GM12878 (cell line): ENCODE measurements around the gene DPP3. TPM values are rescaled to one million over a fixed set of nuclear protein-coding genes. Genes with fewer than 3 reads are reported as not detected.

Experiments
- ATAC-seq: fragments of 200-7000 bp; cut with Tn5 transposase; 3 replicates; pipeline ENCODE4 v1.9.1; 2020; ENCODE audit warnings: mild to moderate bottlenecking, moderate library complexity
- BruUV-seq: library from RNA; stranded (reverse); fragments of 400-500 nt; replicated peaks from 2 replicates; lab custom pipeline; 2021; lab: Mats Ljungman, UMichigan
- CTCF ChIA-PET: fragments of 300-600 bp; sonication (Branson Sonifier 250); formaldehyde crosslinking; extraction: SDS; loops from one replicate; lab custom pipeline; 2021; ENCODE audit warnings: inconsistent platforms; lab: Yijun Ruan, JAX
- POLR2A ChIA-PET: fragments of 350-600 bp; formaldehyde crosslinking; extraction: SDS; loops from one replicate; lab custom pipeline; 2021; ENCODE audit warnings: inconsistent platforms; lab: Charles Lee
- RAD21 ChIA-PET: fragments of 300-600 bp; sonication (Branson Sonifier 250); formaldehyde crosslinking; loops from one replicate; lab custom pipeline; 2023; ENCODE audit warnings: antibody characterized with exemption; ENCODE audit not compliant: unreplicated experiment; lab: Charles Lee
- SMC1A ChIA-PET: fragments of 300-600 bp; sonication (Branson Sonifier 250); formaldehyde crosslinking; loops from one replicate; lab custom pipeline; 2023; ENCODE audit not compliant: unreplicated experiment, uncharacterized antibody; lab: Charles Lee
- DNase-seq: peaks from one replicate; pipeline ENCODE4 v3.0.0-alpha.2; 2011; ENCODE audit warnings: low read depth, low spot score
- FAIRE-seq: peaks from 3 replicates; lab custom pipeline; 2011; peaks lifted over from hg19 to GRCh38; lab: Jason Lieb, UNC
- H2AFZ ChIP-seq: 2 replicates; pipeline ENCODE4 v1.6.0; 2011; ENCODE audit warnings: low read depth, low read length, control low read depth; ENCODE audit not compliant: control insufficient read depth
- H3K27ac ChIP-seq: 2 replicates; pipeline ENCODE4 v1.5.1; 2011; ENCODE audit warnings: control low read depth; ENCODE audit not compliant: control insufficient read depth, insufficient read depth
- H3K27me3 ChIP-seq, 2 experiments: replicated peaks in 1 of 2; 2 replicates each; pipeline versions ENCODE4 v1.6.0 to v1.6.1; 2011; ENCODE audit warnings: low read length in 1 of 2; ENCODE audit not compliant: control insufficient read depth in 2 of 2, insufficient read depth in 2 of 2
- H3K36me3 ChIP-seq, 2 experiments: 2 replicates each; pipeline ENCODE4 v1.5.1; 2011; ENCODE audit warnings: low read length in 1 of 2; ENCODE audit not compliant: control insufficient read depth in 2 of 2, insufficient read depth in 2 of 2
- H3K4me1 ChIP-seq: 2 replicates; pipeline ENCODE4 v1.6.1; 2011; ENCODE audit warnings: mild to moderate bottlenecking, low read length, moderate library complexity, mixed read lengths; ENCODE audit not compliant: control insufficient read depth, insufficient read depth
- H3K4me2 ChIP-seq: 2 replicates; pipeline ENCODE4 v1.6.0; 2011; ENCODE audit warnings: control low read depth; ENCODE audit not compliant: control insufficient read depth, insufficient read depth
- H3K4me3 ChIP-seq: fragments of 200-600 bp; sonication (generic); 2 replicates; pipeline ENCODE4 v1.5.1; 2016
- H3K79me2 ChIP-seq: 2 replicates; pipeline ENCODE4 v1.6.0; 2011; ENCODE audit warnings: low read length; ENCODE audit not compliant: control insufficient read depth, insufficient read depth
- H3K9ac ChIP-seq: 2 replicates; pipeline ENCODE4 v1.8.0; 2011; ENCODE audit warnings: low read length, control low read depth, mixed read lengths; ENCODE audit not compliant: control insufficient read depth, insufficient read depth
- H3K9me3 ChIP-seq: replicated peaks from 3 replicates; pipeline ENCODE4 v1.5.1; 2011; ENCODE audit warnings: mild to moderate bottlenecking, low read length; ENCODE audit not compliant: control insufficient read depth, insufficient read depth
- H4K20me1 ChIP-seq: 2 replicates; pipeline ENCODE4 v1.6.0; 2011; ENCODE audit not compliant: control insufficient read depth, insufficient read depth
- ASH2L ChIP-seq: fragments of 300-600, 200-600 bp; sonication (generic); IDR thresholded peaks from 2 replicates; pipeline ENCODE4 v1.6.1; 2017; ENCODE audit warnings: low read depth, mild to moderate bottlenecking, borderline replicate concordance
- ATF7 ChIP-seq: fragments of 450-650 bp; IDR thresholded peaks from 2 replicates; pipeline ENCODE4 v1.6.1; 2016; ENCODE audit warnings: low read depth, mild to moderate bottlenecking
- BHLHE40 ChIP-seq, 2 experiments: fragments of 450-650 bp in 1 of 2; IDR thresholded peaks; 2 replicates each; pipeline ENCODE4 v1.6.1; 2011 to 2017; ENCODE audit warnings: low read depth in 2 of 2, borderline replicate concordance in 1 of 2, improper control_type of control experiment in 1 of 2, low read length in 1 of 2, mild to moderate bottlenecking in 1 of 2
- CHD1 ChIP-seq: IDR thresholded peaks from 2 replicates; pipeline ENCODE4 v1.6.1; 2012; ENCODE audit warnings: low read depth, low read length, improper control_type of control experiment
- CREB1 ChIP-seq: IDR thresholded peaks from 2 replicates; pipeline ENCODE4 v1.6.1; 2012; ENCODE audit warnings: low read depth, mild to moderate bottlenecking, inconsistent platforms
- CREM ChIP-seq: IDR thresholded peaks from 2 replicates; pipeline ENCODE4 v1.6.1; 2014; ENCODE audit warnings: antibody characterized with exemption, low read depth
- E4F1 ChIP-seq: fragments of 450-650 bp; IDR thresholded peaks from 2 replicates; pipeline ENCODE4 v1.6.1; 2018; ENCODE audit warnings: borderline replicate concordance, mild to moderate bottlenecking; ENCODE audit not compliant: partially characterized antibody
- HCFC1 ChIP-seq: fragments of 150-350 bp; IDR thresholded peaks from 2 replicates; pipeline ENCODE4 v1.6.1; 2014; ENCODE audit warnings: low read length
- HSF1 ChIP-seq: fragments of 150-350 bp; IDR thresholded peaks from 2 replicates; pipeline ENCODE4 v1.6.1; 2014; ENCODE audit warnings: mild to moderate bottlenecking, low read depth, low read length
- IKZF2 ChIP-seq, 2 experiments: fragments of 450-650 bp; IDR thresholded peaks; 2 replicates each; pipeline ENCODE4 v1.6.1; 2017; ENCODE audit warnings: mild to moderate bottlenecking in 2 of 2, moderate library complexity in 2 of 2
- MEF2A ChIP-seq: IDR thresholded peaks from 2 replicates; pipeline ENCODE4 v1.6.1; 2011; ENCODE audit warnings: low read depth, mild to moderate bottlenecking, low read length, moderate library complexity; ENCODE audit not compliant: insufficient read depth
- NFIC ChIP-seq: IDR thresholded peaks from 2 replicates; pipeline ENCODE4 v1.6.1; 2012; ENCODE audit warnings: low read depth, mild to moderate bottlenecking, inconsistent platforms, low read length, moderate library complexity
- NKRF ChIP-seq: fragments of 450-650 bp; conservative IDR thresholded peaks from 2 replicates; pipeline ENCODE4 v1.6.1; 2017; ENCODE audit warnings: mild to moderate bottlenecking, moderate library complexity
- NR2C1 ChIP-seq: fragments of 450-650 bp; IDR thresholded peaks from 2 replicates; pipeline ENCODE4 v1.6.1; 2017; ENCODE audit warnings: antibody characterized with exemption, mild to moderate bottlenecking, moderate library complexity
- NR2F1 ChIP-seq: fragments of 450-650 bp; conservative IDR thresholded peaks from 2 replicates; pipeline ENCODE4 v1.6.1; 2017; ENCODE audit warnings: mild to moderate bottlenecking
- PAX8 ChIP-seq: fragments of 450-650 bp; IDR thresholded peaks from 2 replicates; pipeline ENCODE4 v1.6.1; 2017; ENCODE audit warnings: mild to moderate bottlenecking, moderate library complexity
- POLR2A ChIP-seq: IDR thresholded peaks from 2 replicates; pipeline ENCODE4 v1.6.1; 2011; ENCODE audit warnings: low read depth, mild to moderate bottlenecking, low read length
- RUNX3 ChIP-seq: IDR thresholded peaks from 2 replicates; pipeline ENCODE4 v1.6.1; 2012; ENCODE audit warnings: low read length, inconsistent platforms
- STAT3 ChIP-seq: IDR thresholded peaks from 2 replicates; pipeline ENCODE4 v1.6.1; 2011; ENCODE audit warnings: low read depth, low read length, improper control_type of control experiment
- TAF1 ChIP-seq: IDR thresholded peaks from 2 replicates; pipeline ENCODE4 v1.6.1; 2011; ENCODE audit warnings: mild to moderate bottlenecking, low read depth, low read length, borderline replicate concordance
- WGBS: methylation state at CpG from one replicate; pipeline ENCODE4 v1.1.6; 2016; ENCODE audit warnings: low lambda C conversion rate; ENCODE audit not compliant: insufficient replicate concordance, insufficient coverage; ENCODE audit errors: missing lambda C conversion rate; 5-methylcytosine and 5-hydroxymethylcytosine counted together
- in situ Hi-C: fragments of 300-500 bp; cut with MboI; formaldehyde crosslinking; loops from 9 replicates; pipeline ENCODE4 v1.14.3; 2018; ENCODE audit warnings: mixed read lengths
- intact Hi-C: fragments of 100-400 bp; cut with micrococcal nuclease; formaldehyde crosslinking; loops from one replicate; pipeline ENCODE4 v1.14.2; 2022; ENCODE audit not compliant: unreplicated experiment
- polyA plus RNA-seq, 11 experiments: library from polyadenylated mRNA; depleted of rRNA in 4 of 11; unstranded in 6 of 11; stranded (reverse) in 5 of 11; fragments of >200 nt; fragmentation: Nextera tagmentation in 4 of 11; fragmentation: Illumina TruSeq in 1 of 11; extraction: Ambion mirVana in 4 of 11; extraction: Trizol in 1 of 11; gene quantifications; 1 replicate in 1 of 11; 2 replicates in 10 of 11; pipeline versions ENCODE4 v1.2.1 to v1.2.3, GENCODE V29; 2011 to 2016; ENCODE audit warnings: inconsistent platforms in 2 of 11, missing spikeins in 2 of 11, low read depth in 1 of 11
- total RNA-seq, 4 experiments: library from RNA; depleted of rRNA in 3 of 4; stranded (reverse); fragments of >200 nt in 3 of 4; fragmentation: Illumina TruSeq in 1 of 4; extraction: Trizol in 1 of 4; gene quantifications; 2 replicates each; pipeline versions ENCODE4 v1.2.1 to v1.2.3, GENCODE V29; 2013 to 2021

The DPP3 gene
- total and polyA plus RNA-seq, 10 of the 15 experiments (the other 5 are each of a cell fraction or from before 2014, with no cell fraction given), result 6.0 to 117 (median 78.1) TPM

GRCh38 chr11:66459138-66459778, 21.0 kb upstream of the DPP3 start:
- Histone ChIP-seq H3K36me3 (no peaks in the 10 kb centered on the region), H3K79me2 (no peaks in the 10 kb centered on the region), H3K9me3 (no peaks in the 10 kb centered on the region; the same call in 1 of the 3 replicates), H4K20me1 (no peaks in the 10 kb centered on the region), H3K9ac (no peak overlapping the region; the same call in 1 of the 2 replicates), H3K27ac (peak overlapping the region; percentile 62), H3K4me1 (peaks cover 15% of the 10 kb centered on the region), H2AFZ (no peak overlapping the region), H3K4me2 (peak overlapping the region; percentile 60), H3K4me3 (no peak overlapping the region; the same call in 1 of the 2 replicates), H3K27me3 (no peaks in the 10 kb centered on the region)
- in situ Hi-C loops, result no loop called here
- intact Hi-C loops, result no loop called here
- 10% methylated on average over 5 of the region's 5 CpGs for WGBS
- peak; percentile 80 for ATAC-seq
- RAD21 ChIA-PET, result interaction anchor here (0.7 to 1.7 kb wide), 4 partner anchors 18 to 70 kb away, joined by 3 to 4 read pairs (median 3); partner anchors contain the start of genes DPP3 and MRPL11
- no peak for FAIRE-seq
- CTCF ChIA-PET, result interaction anchor here (0.6 to 2.7 kb wide), 8 partner anchors 20 to 718 kb away, joined by 3 to 21 read pairs (median 4); partner anchors contain the start of gene MRPL11
- no TSS peak for BruUV-seq
- SMC1A ChIA-PET, result interaction anchor here (0.7 to 2.0 kb wide), 5 partner anchors 20 to 50 kb away, joined by 3 to 8 read pairs (median 4); partner anchors contain the start of genes MRPL11 and NPAS4
- DNase-seq, result peak; percentile 70
- POLR2A ChIA-PET, result no interaction called here
- TF ChIP-seq HCFC1 (no peak), TAF1 (no peak), CREM (0 out of 2 replicates have a peak, but pooled peaks have one; percentile 8), ASH2L (no peak), E4F1 (no peak), NR2C1 (no peak), PAX8 (no peak), POLR2A (no peak), CREB1 (no peak), RUNX3 (peak; percentile 74), CHD1 (no peak), NFIC (no peak), STAT3 (no peak), IKZF2 (IDR thresholded peaks at IDR 0.05) (peak; percentile 77 to 88), MEF2A (no peak), HSF1 (no peak), BHLHE40 (IDR thresholded peaks at IDR 0.05; ENCODE audit: borderline replicate concordance in 1 of 2, low read depth in 2 of 2, low read length in 1 of 2) (peak; percentile 35 to 52; a peak in 2 of 4 replicates), NR2F1 (peak; percentile 93), ATF7 (peak; percentile 55), NKRF (no peak)
